H9 (cell line): ENCODE measurements around the gene POC1B. TPM values are rescaled to one million over a fixed set of nuclear protein-coding genes. Genes with fewer than 3 reads are reported as not detected.

Source experiments
- DNase-seq: peaks from one replicate; pipeline ENCODE4 v3.0.0-alpha.2; 2017
- H2AFZ ChIP-seq: one replicate; pipeline ENCODE4 v1.6.1; 2013; ENCODE audit warnings: mild to moderate bottlenecking, low read length, control low read depth, moderate library complexity
- H2AK5ac ChIP-seq: 2 replicates; pipeline ENCODE4 v1.6.1; 2013; ENCODE audit warnings: low read length, control low read depth, mixed read lengths; ENCODE audit not compliant: insufficient read length
- H2BK120ac ChIP-seq: one replicate; pipeline ENCODE4 v1.6.1; 2013; ENCODE audit warnings: low read depth, mild to moderate bottlenecking, low read length, control low read depth, inconsistent platforms; ENCODE audit not compliant: poor library complexity, severe bottlenecking
- H2BK12ac ChIP-seq: 2 replicates; pipeline ENCODE4 v1.6.1; 2013; ENCODE audit warnings: low read length, control low read depth, mixed read lengths, low read depth; ENCODE audit not compliant: insufficient read length
- H2BK15ac ChIP-seq: 2 replicates; pipeline ENCODE4 v1.6.1; 2013; ENCODE audit warnings: low read depth, low read length, control low read depth
- H2BK20ac ChIP-seq: one replicate; pipeline ENCODE4 v1.6.1; 2013; ENCODE audit warnings: low read depth, mild to moderate bottlenecking, low read length, control low read depth, inconsistent platforms; ENCODE audit not compliant: poor library complexity, severe bottlenecking
- H2BK5ac ChIP-seq: 2 replicates; pipeline ENCODE4 v1.6.1; 2013; ENCODE audit warnings: low read length, control low read depth, mixed read lengths; ENCODE audit not compliant: insufficient read length
- H3K14ac ChIP-seq: 2 replicates; pipeline ENCODE4 v1.6.1; 2013; ENCODE audit warnings: low read length, control low read depth; ENCODE audit not compliant: insufficient read depth
- H3K18ac ChIP-seq: 2 replicates; pipeline ENCODE4 v1.6.1; 2013; ENCODE audit warnings: low read depth, mild to moderate bottlenecking, mixed read lengths, low read length, control low read depth; ENCODE audit not compliant: insufficient read length
- H3K23ac ChIP-seq: 2 replicates; pipeline ENCODE4 v1.6.1; 2013; ENCODE audit warnings: low read length, control low read depth, mixed read lengths, low read depth; ENCODE audit not compliant: insufficient read length
- H3K23me2 ChIP-seq: 2 replicates; pipeline ENCODE4 v1.6.1; 2013; ENCODE audit warnings: low read depth, mild to moderate bottlenecking, mixed read lengths, low read length, control low read depth; ENCODE audit not compliant: insufficient read length, poor library complexity, severe bottlenecking
- H3K27ac ChIP-seq: 2 replicates; pipeline ENCODE4 v1.5.1; 2013; ENCODE audit warnings: low read length, control low read depth, mixed read lengths, low read depth; ENCODE audit not compliant: insufficient read length
- H3K27me3 ChIP-seq: 2 replicates; pipeline ENCODE4 v1.6.1; 2013; ENCODE audit warnings: low read length, control low read depth, inconsistent platforms; ENCODE audit not compliant: insufficient read depth
- H3K4ac ChIP-seq: 2 replicates; pipeline ENCODE4 v1.6.1; 2013; ENCODE audit warnings: low read depth, mild to moderate bottlenecking, control low read depth, inconsistent platforms, low read length, moderate library complexity
- H3K4me1 ChIP-seq: 2 replicates; pipeline ENCODE4 v1.6.1; 2013; ENCODE audit warnings: low read length, control low read depth, inconsistent platforms; ENCODE audit not compliant: insufficient read depth
- H3K4me2 ChIP-seq: 2 replicates; pipeline ENCODE4 v1.6.1; 2013; ENCODE audit warnings: low read length, control low read depth, mixed read lengths; ENCODE audit not compliant: insufficient read length, insufficient read depth
- H3K56ac ChIP-seq: 2 replicates; pipeline ENCODE4 v1.6.1; 2013; ENCODE audit warnings: low read depth, mild to moderate bottlenecking, mixed read lengths, low read length, control low read depth; ENCODE audit not compliant: insufficient read length
- H3K79me1 ChIP-seq: 2 replicates; pipeline ENCODE4 v1.6.1; 2013; ENCODE audit warnings: low read depth, mild to moderate bottlenecking, moderate library complexity, low read length, control low read depth, inconsistent platforms; ENCODE audit not compliant: insufficient read depth, poor library complexity, severe bottlenecking
- H3K79me2 ChIP-seq: 2 replicates; pipeline ENCODE4 v1.6.1; 2013; ENCODE audit warnings: low read length, control low read depth, inconsistent platforms; ENCODE audit not compliant: insufficient read depth
- H3K9ac ChIP-seq: 2 replicates; pipeline ENCODE4 v1.6.1; 2013; ENCODE audit warnings: low read length, control low read depth, mixed read lengths; ENCODE audit not compliant: insufficient read length; ENCODE audit errors: extremely low read depth
- H3K9me3 ChIP-seq: one replicate; pipeline ENCODE4 v1.6.1; 2013; ENCODE audit warnings: low read depth, low read length, inconsistent platforms; ENCODE audit not compliant: control insufficient read depth
- H3T11ph ChIP-seq: one replicate; pipeline ENCODE4 v1.6.1; 2013; ENCODE audit warnings: mild to moderate bottlenecking, low read length, control low read depth, inconsistent platforms
- H4K20me1 ChIP-seq: one replicate; pipeline ENCODE4 v1.6.1; 2013; ENCODE audit not compliant: control insufficient read depth, insufficient read length, insufficient read depth
- H4K5ac ChIP-seq: 2 replicates; pipeline ENCODE4 v1.6.1; 2013; ENCODE audit warnings: low read depth, mild to moderate bottlenecking, mixed read lengths, low read length, control low read depth; ENCODE audit not compliant: insufficient read length
- H4K8ac ChIP-seq: replicated peaks from 2 replicates; pipeline ENCODE4 v1.6.1; 2013; ENCODE audit warnings: low read length, control low read depth, mixed read lengths, low read depth; ENCODE audit not compliant: insufficient read length
- H4K91ac ChIP-seq: 2 replicates; pipeline ENCODE4 v1.6.1; 2013; ENCODE audit warnings: low read depth, mild to moderate bottlenecking, moderate library complexity, mixed read lengths, low read length, control low read depth; ENCODE audit not compliant: insufficient read length
- H3K27ac Mint-ChIP-seq, 3 experiments: 2 replicates in 2 of 3; 3 replicates in 1 of 3; pipeline ENCODE4 v1.8.0; 2020 to 2021; ENCODE audit warnings: mixed read lengths in 3 of 3, mild to moderate bottlenecking in 1 of 3, moderate library complexity in 1 of 3
- H3K27me3 Mint-ChIP-seq: 2 replicates; pipeline ENCODE4 v1.8.0; 2021; ENCODE audit warnings: low read depth, mild to moderate bottlenecking, moderate library complexity, mixed read lengths
- H3K36me3 Mint-ChIP-seq, 3 experiments: 2 replicates in 2 of 3; 3 replicates in 1 of 3; pipeline ENCODE4 v1.8.0; 2020 to 2021; ENCODE audit warnings: low read depth in 3 of 3, mixed read lengths in 3 of 3; ENCODE audit not compliant: insufficient read depth in 1 of 3
- H3K4me1 Mint-ChIP-seq, 2 experiments: 2 replicates each; pipeline ENCODE4 v1.8.0; 2020; ENCODE audit warnings: mixed read lengths in 2 of 2
- H3K4me3 Mint-ChIP-seq, 2 experiments: 2 replicates in 1 of 2; 3 replicates in 1 of 2; pipeline ENCODE4 v1.8.0; 2020 to 2021; ENCODE audit warnings: mild to moderate bottlenecking in 2 of 2, mixed read lengths in 2 of 2, moderate library complexity in 1 of 2
- H3K9me3 Mint-ChIP-seq, 2 experiments: 2 replicates in 1 of 2; 3 replicates in 1 of 2; pipeline ENCODE4 v1.8.0; 2020; ENCODE audit warnings: mild to moderate bottlenecking in 2 of 2, mixed read lengths in 2 of 2, moderate library complexity in 1 of 2
- CTCF ChIP-seq: fragments of 200-600 bp; sonication (generic); conservative IDR thresholded peaks from 3 replicates; pipeline ENCODE4 v1.8.0; 2021; ENCODE audit warnings: antibody characterized with exemption, mild to moderate bottlenecking
- WGBS: extraction: QIAGEN DNeasy Blood & Tissue Kit; methylation state at CpG from one replicate; pipeline ENCODE4 v1.1.7; 2013; ENCODE audit warnings: missing lambda C conversion rate, low lambda C conversion rate, mixed read lengths; ENCODE audit not compliant: insufficient read length; ENCODE audit errors: extremely low coverage; 5-methylcytosine and 5-hydroxymethylcytosine counted together
- total RNA-seq: library from RNA; stranded (reverse); gene quantifications from 2 replicates; pipeline ENCODE4 v1.2.1, GENCODE V29; 2021

The POC1B gene
- total RNA-seq, 1 experiment from 2014 or later = 12.5 TPM

GRCh38 chr12:89486264-89486663 is 39.6 kb downstream of the POC1B start:
- H3T11ph ChIP-seq = no peak overlapping the region
- no peak overlapping the region for H4K8ac ChIP-seq
- Mint-ChIP-seq H3K9me3 (no peaks in the 10 kb centered on the region), H3K27me3 (no peaks in the 10 kb centered on the region), H3K36me3 (peaks cover 0 to 2% (median 0%) of the 10 kb centered on the region in 3 experiments; a peak in 1 of 7 replicates), H3K4me3 (no peak overlapping the region), H3K4me1 (peaks cover 12 to 16% of the 10 kb centered on the region in 2 experiments), H3K27ac (peak overlapping the region in 1 of 3 experiments; percentile 31; a peak in 3 of 7 replicates)
- H3K14ac ChIP-seq = no peak overlapping the region
- H2BK20ac ChIP-seq = no peak overlapping the region
- no peak overlapping the region for H2BK15ac ChIP-seq
- H4K20me1 ChIP-seq = no peaks in the 10 kb centered on the region
- no CpG with 5 or more reads among the region's 2 CpGs for WGBS
- H3K27ac ChIP-seq = no peak overlapping the region
- no peak overlapping the region for H2AFZ ChIP-seq
- H2AK5ac ChIP-seq = no peak overlapping the region
- no peak overlapping the region for H2BK120ac ChIP-seq
- H3K4ac ChIP-seq = no peak overlapping the region
- H2BK5ac ChIP-seq = no peak overlapping the region
- H3K18ac ChIP-seq = no peak overlapping the region
- H3K79me2 ChIP-seq = no peaks in the 10 kb centered on the region
- no peak for DNase-seq
- no peaks in the 10 kb centered on the region for H3K9me3 ChIP-seq
- no peaks in the 10 kb centered on the region for H3K27me3 ChIP-seq
- no peak overlapping the region for H4K5ac ChIP-seq
- H3K23me2 ChIP-seq = no peaks in the 10 kb centered on the region
- H3K56ac ChIP-seq = no peak overlapping the region
- peaks cover 5% of the 10 kb centered on the region; the same call in 1 of the 2 replicates for H3K4me1 ChIP-seq
- no peak for TF ChIP-seq CTCF
- H3K79me1 ChIP-seq = no peaks in the 10 kb centered on the region
- no peak overlapping the region for H4K91ac ChIP-seq
- no peak overlapping the region for H3K23ac ChIP-seq
- no peak overlapping the region for H2BK12ac ChIP-seq
- H3K9ac ChIP-seq = no peak overlapping the region
- no peak overlapping the region for H3K4me2 ChIP-seq
